ENCODE results near the gene JAKMIP2. TPM values are rescaled to one million over a fixed set of nuclear protein-coding genes. Genes with fewer than 3 reads are reported as not detected.
A peak's percentile ranks its signal among the peaks of the same experiment; 100 is the strongest.

JAKMIP2 gene
- total and polyA plus RNA-seq, 4 donors, result 0.93 to 3.8 (median 2.1) TPM

DNA sequence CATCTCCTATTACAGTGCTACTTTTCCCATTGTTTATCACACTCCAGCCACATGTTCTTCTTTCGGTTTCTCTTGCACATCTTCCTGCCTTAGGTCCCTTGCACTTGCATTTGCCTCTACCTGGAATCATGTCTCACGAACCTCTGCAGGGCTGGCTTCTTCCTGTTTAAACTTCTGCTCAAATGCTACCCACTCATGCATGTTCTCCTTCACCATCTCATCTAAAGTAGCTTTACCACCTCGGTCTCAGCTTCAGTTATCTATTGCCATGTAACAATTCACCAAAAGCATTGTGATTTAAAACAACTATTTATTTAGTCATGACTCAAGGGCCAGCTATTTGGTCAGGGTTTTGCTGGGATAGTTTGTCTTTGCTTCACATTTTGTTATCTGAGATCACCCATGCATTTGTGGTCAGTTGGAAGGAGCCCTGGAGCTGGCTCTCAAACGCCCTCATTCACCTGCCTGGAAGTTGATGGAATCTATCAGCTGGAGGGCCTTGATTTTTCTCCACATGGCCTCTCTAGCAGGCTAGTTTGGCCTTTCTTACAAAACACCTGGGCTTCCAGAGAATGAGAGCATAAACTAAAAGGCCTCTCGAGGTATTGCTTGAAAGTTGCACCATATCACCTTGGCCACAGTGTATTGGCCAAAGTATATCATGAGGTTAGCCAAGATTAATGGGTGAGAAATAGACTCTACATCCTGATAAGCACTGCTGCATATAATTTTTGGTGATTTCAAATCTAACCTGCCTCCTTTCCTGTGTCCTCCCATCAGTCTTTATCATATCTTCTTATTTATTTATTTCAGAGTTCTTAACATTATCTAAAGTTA is 27.5 kb upstream of the JAKMIP2 start:
- no peak for DNase-seq
- no peak overlapping the region for H3K4me3 ChIP-seq
- H3K9ac ChIP-seq (ENCODE audit: insufficient read depth in 1 of 2, low read length in 2 of 2), result no peak overlapping the region
- ATAC-seq (ENCODE audit: insufficient read depth, low FRiP score), result no peak
- H3K27ac ChIP-seq (ENCODE audit: low read depth in 1 of 2, low read length in 1 of 2), result no peak overlapping the region
- WGBS, 2 donors, result 54 to 60% methylated on average over 5 of the region's 5 CpGs
- no peaks in the 10 kb centered on the region for H3K27me3 ChIP-seq (ENCODE audit: control insufficient read depth in 3 of 3, insufficient read depth in 3 of 3, low read length in 2 of 3)
- H3K36me3 ChIP-seq (ENCODE audit: control insufficient read depth in 4 of 4, insufficient read depth in 4 of 4, low read length in 4 of 4), result no peaks in the 10 kb centered on the region
- peaks cover 0 to 7% (median 0%) of the 10 kb centered on the region in 5 donors for H3K4me1 ChIP-seq (ENCODE audit: control insufficient read depth in 5 of 5, insufficient read depth in 5 of 5, low read length in 5 of 5)
- no peaks in the 10 kb centered on the region for H3K9me3 ChIP-seq (ENCODE audit: control insufficient read depth in 4 of 4, insufficient read depth in 3 of 4, low read length in 3 of 4)
- TF ChIP-seq, protein P1, sequence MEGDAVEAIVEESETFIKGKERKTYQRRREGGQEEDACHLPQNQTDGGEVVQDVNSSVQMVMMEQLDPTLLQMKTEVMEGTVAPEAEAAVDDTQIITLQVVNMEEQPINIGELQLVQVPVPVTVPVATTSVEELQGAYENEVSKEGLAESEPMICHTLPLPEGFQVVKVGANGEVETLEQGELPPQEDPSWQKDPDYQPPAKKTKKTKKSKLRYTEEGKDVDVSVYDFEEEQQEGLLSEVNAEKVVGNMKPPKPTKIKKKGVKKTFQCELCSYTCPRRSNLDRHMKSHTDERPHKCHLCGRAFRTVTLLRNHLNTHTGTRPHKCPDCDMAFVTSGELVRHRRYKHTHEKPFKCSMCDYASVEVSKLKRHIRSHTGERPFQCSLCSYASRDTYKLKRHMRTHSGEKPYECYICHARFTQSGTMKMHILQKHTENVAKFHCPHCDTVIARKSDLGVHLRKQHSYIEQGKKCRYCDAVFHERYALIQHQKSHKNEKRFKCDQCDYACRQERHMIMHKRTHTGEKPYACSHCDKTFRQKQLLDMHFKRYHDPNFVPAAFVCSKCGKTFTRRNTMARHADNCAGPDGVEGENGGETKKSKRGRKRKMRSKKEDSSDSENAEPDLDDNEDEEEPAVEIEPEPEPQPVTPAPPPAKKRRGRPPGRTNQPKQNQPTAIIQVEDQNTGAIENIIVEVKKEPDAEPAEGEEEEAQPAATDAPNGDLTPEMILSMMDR (IDR thresholded peaks at IDR 0.05; ENCODE audit: control extremely low read depth, extremely low read depth), result no peak

DNA sequence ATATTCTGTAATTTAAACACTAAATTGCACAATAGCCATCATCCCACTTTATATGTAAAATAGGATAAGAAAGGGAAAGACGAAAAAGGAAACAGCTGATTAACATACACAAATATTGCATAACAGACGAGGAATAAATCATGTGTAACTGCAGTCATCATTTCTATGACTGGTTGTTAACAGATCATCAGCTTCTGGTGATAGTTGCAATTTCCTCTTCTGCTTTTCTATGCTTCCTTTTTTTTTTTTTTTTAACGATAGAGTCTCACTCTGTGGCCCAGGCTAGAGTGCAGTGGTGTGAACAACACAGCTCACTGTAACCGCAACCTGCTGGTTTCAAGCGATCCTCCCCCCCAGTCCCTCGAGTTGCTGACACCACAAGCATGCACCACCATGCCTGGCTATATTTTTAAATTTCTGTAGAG is 22.5 kb upstream of the JAKMIP2 start:
- H3K36me3 ChIP-seq (ENCODE audit: control insufficient read depth in 4 of 4, insufficient read depth in 4 of 4, low read length in 4 of 4), result no peaks in the 10 kb centered on the region
- H3K4me1 ChIP-seq (ENCODE audit: control insufficient read depth in 5 of 5, insufficient read depth in 5 of 5, low read length in 5 of 5), result peaks cover 0 to 24% (median 10%) of the 10 kb centered on the region in 5 donors
- H3K27me3 ChIP-seq (ENCODE audit: control insufficient read depth in 3 of 3, insufficient read depth in 3 of 3, low read length in 2 of 3), result no peaks in the 10 kb centered on the region
- no peak overlapping the region for H3K4me3 ChIP-seq
- peaks cover 0 to 2% (median 0%) of the 10 kb centered on the region in 4 donors for H3K9me3 ChIP-seq (ENCODE audit: control insufficient read depth in 4 of 4, insufficient read depth in 3 of 4, low read length in 3 of 4)
- 19 to 29% methylated on average over 6 of the region's 6 CpGs for WGBS, 2 donors
- no peak overlapping the region for H3K9ac ChIP-seq (ENCODE audit: insufficient read depth in 1 of 2, low read length in 2 of 2)
- peak overlapping the region in 1 of 2 donors; percentile 23 for H3K27ac ChIP-seq (ENCODE audit: low read depth in 1 of 2, low read length in 1 of 2)
- ATAC-seq (ENCODE audit: insufficient read depth, low FRiP score) (peak; percentile 53), DNase-seq (peak; percentile 30 to 97 (median 92))
- TF ChIP-seq, protein P1 (IDR thresholded peaks at IDR 0.05; ENCODE audit: control extremely low read depth, extremely low read depth), result no peak

DNA sequence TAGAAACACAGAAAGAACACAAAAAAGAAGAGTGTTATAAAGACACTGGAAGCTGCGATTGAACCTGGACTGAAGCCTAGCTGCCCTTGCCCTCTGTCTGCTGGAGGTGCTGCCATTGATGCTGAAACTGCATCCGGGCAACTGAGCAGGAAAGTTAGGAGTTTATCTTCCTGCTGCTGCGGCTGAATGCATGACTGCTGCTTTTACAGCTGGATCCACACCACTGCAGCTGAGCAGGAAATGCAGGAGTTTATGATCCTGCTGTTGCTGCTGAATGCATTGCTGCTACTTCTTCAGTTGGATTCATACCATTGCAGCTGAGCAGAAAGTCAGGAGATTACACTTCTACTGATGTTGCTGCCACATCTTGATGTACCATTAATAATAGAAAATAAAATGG is 21.8 kb upstream of the JAKMIP2 start:
- H3K27me3 ChIP-seq (ENCODE audit: control insufficient read depth in 3 of 3, insufficient read depth in 3 of 3, low read length in 2 of 3), result no peaks in the 10 kb centered on the region
- ATAC-seq (ENCODE audit: insufficient read depth, low FRiP score) (no peak), DNase-seq (peak; percentile 21 to 71 (median 60))
- H3K9me3 ChIP-seq (ENCODE audit: control insufficient read depth in 4 of 4, insufficient read depth in 3 of 4, low read length in 3 of 4), result peaks cover 0 to 2% (median 0%) of the 10 kb centered on the region in 4 donors
- no peak overlapping the region for H3K9ac ChIP-seq (ENCODE audit: insufficient read depth in 1 of 2, low read length in 2 of 2)
- H3K27ac ChIP-seq (ENCODE audit: low read depth in 1 of 2, low read length in 1 of 2), result no peak overlapping the region
- H3K36me3 ChIP-seq (ENCODE audit: control insufficient read depth in 4 of 4, insufficient read depth in 4 of 4, low read length in 4 of 4), result no peaks in the 10 kb centered on the region
- 57 to 75% methylated on average over 3 of the region's 3 CpGs for WGBS, 2 donors
- peaks cover 0 to 24% (median 10%) of the 10 kb centered on the region in 5 donors for H3K4me1 ChIP-seq (ENCODE audit: control insufficient read depth in 5 of 5, insufficient read depth in 5 of 5, low read length in 5 of 5)
- TF ChIP-seq, protein P1 (IDR thresholded peaks at IDR 0.05; ENCODE audit: control extremely low read depth, extremely low read depth), result no peak
- H3K4me3 ChIP-seq, result no peak overlapping the region

Measured in lung (tissue), 12 donors.